SJSA1 (cell line): ENCODE measurements around the gene PGAP2. TPM values are rescaled to one million over a fixed set of nuclear protein-coding genes. Genes with fewer than 3 reads are reported as not detected.
A peak's percentile ranks its signal among the peaks of the same experiment; 100 is the strongest.

Experiments used
- DNase-seq, 2 experiments: peaks; one replicate each; pipeline ENCODE4 v3.0.0-alpha.2; 2015 to 2020; ENCODE audit warnings: low spot score in 2 of 2, low read depth in 1 of 2
- H3K27ac ChIP-seq: fragments of 250-450 bp; sonication (Bioruptor Pico); 2 replicates; pipeline ENCODE4 v1.5.1; 2020; ENCODE audit warnings: mild to moderate bottlenecking, moderate library complexity
- H3K27me3 ChIP-seq: fragments of 250-450 bp; sonication (Bioruptor Pico); replicated peaks from 2 replicates; pipeline ENCODE4 v1.5.1; 2020; ENCODE audit warnings: mild to moderate bottlenecking, moderate library complexity
- H3K36me3 ChIP-seq: fragments of 250-450 bp; sonication (Bioruptor Pico); 2 replicates; pipeline ENCODE4 v1.5.1; 2020; ENCODE audit warnings: mild to moderate bottlenecking
- H3K4me1 ChIP-seq: fragments of 250-450 bp; sonication (Bioruptor Pico); replicated peaks from 2 replicates; pipeline ENCODE4 v1.6.1; 2021; ENCODE audit warnings: mild to moderate bottlenecking
- H3K4me3 ChIP-seq: fragments of 250-450 bp; sonication (Bioruptor Pico); 2 replicates; pipeline ENCODE4 v1.5.1; 2020; ENCODE audit warnings: mild to moderate bottlenecking
- H3K9me3 ChIP-seq: fragments of 250-450 bp; sonication (Bioruptor Pico); replicated peaks from 2 replicates; pipeline ENCODE4 v1.5.1; 2020; ENCODE audit warnings: mild to moderate bottlenecking
- total RNA-seq: library from RNA; depleted of rRNA; stranded (reverse); fragments of >200 nt; shearing (Covaris generic); gene quantifications from 2 replicates; pipeline ENCODE4 v1.2.3, GENCODE V29; 2014

PGAP2 gene
- total RNA-seq, 1 experiment from 2014 or later = 6.7 TPM

GRCh38 chr11:3831378-3832239 is 23.2 kb downstream of the PGAP2 start:
- no peaks in the 10 kb centered on the region for H3K4me1 ChIP-seq
- DNase-seq = no peak
- no peak overlapping the region for H3K4me3 ChIP-seq
- H3K27me3 ChIP-seq = no peaks in the 10 kb centered on the region
- peaks cover 82% of the 10 kb centered on the region for H3K36me3 ChIP-seq
- no peak overlapping the region for H3K27ac ChIP-seq
- H3K9me3 ChIP-seq = no peaks in the 10 kb centered on the region

GRCh38 chr11:3832816-3833215 is 24.5 kb downstream of the PGAP2 start:
- H3K9me3 ChIP-seq = no peaks in the 10 kb centered on the region
- H3K27me3 ChIP-seq = no peaks in the 10 kb centered on the region
- no peaks in the 10 kb centered on the region for H3K4me1 ChIP-seq
- H3K36me3 ChIP-seq = peaks cover 79% of the 10 kb centered on the region
- no peak overlapping the region for H3K27ac ChIP-seq
- no peak for DNase-seq
- no peak overlapping the region for H3K4me3 ChIP-seq

- no peak for DNase-seq
- peaks cover 78% of the 10 kb centered on the region for H3K36me3 ChIP-seq
- no peak overlapping the region for H3K27ac ChIP-seq
- no peaks in the 10 kb centered on the region for H3K27me3 ChIP-seq
- no peaks in the 10 kb centered on the region for H3K9me3 ChIP-seq
- H3K4me3 ChIP-seq = no peak overlapping the region
- no peaks in the 10 kb centered on the region for H3K4me1 ChIP-seq
Observed at GRCh38 chr11:3833449-3833848, 25.1 kb downstream of the PGAP2 start.

- Histone ChIP-seq H3K36me3 (peaks cover 83% of the 10 kb centered on the region), H3K4me3 (no peak overlapping the region), H3K9me3 (no peaks in the 10 kb centered on the region), H3K4me1 (peaks cover 3% of the 10 kb centered on the region), H3K27ac (no peak overlapping the region), H3K27me3 (no peaks in the 10 kb centered on the region)
- no peak for DNase-seq
Observed at GRCh38 chr11:3834349-3834663, 25.9 kb downstream of the PGAP2 start.

- no peak for DNase-seq
- Histone ChIP-seq H3K9me3 (no peaks in the 10 kb centered on the region), H3K36me3 (peaks cover 82% of the 10 kb centered on the region), H3K4me3 (no peak overlapping the region), H3K27ac (no peak overlapping the region), H3K4me1 (peaks cover 9% of the 10 kb centered on the region), H3K27me3 (no peaks in the 10 kb centered on the region)
Observed at GRCh38 chr11:3834664-3835461, 26.5 kb downstream of the PGAP2 start.

GRCh38 chr11:3835751-3836150 is 27.4 kb downstream of the PGAP2 start:
- H3K4me1 ChIP-seq = peaks cover 13% of the 10 kb centered on the region
- no peak overlapping the region for H3K4me3 ChIP-seq
- no peaks in the 10 kb centered on the region for H3K27me3 ChIP-seq
- no peak overlapping the region for H3K27ac ChIP-seq
- no peak for DNase-seq
- H3K36me3 ChIP-seq = peaks cover 81% of the 10 kb centered on the region
- no peaks in the 10 kb centered on the region for H3K9me3 ChIP-seq

GRCh38 chr11:3836903-3837302 is 28.5 kb downstream of the PGAP2 start:
- no peaks in the 10 kb centered on the region for H3K27me3 ChIP-seq
- H3K4me1 ChIP-seq = peaks cover 16% of the 10 kb centered on the region
- peaks cover 72% of the 10 kb centered on the region for H3K36me3 ChIP-seq
- no peak for DNase-seq
- H3K9me3 ChIP-seq = no peaks in the 10 kb centered on the region
- H3K27ac ChIP-seq = no peak overlapping the region
- H3K4me3 ChIP-seq = no peak overlapping the region

- H3K27ac ChIP-seq = no peak overlapping the region
Observed at GRCh38 chr11:3837793-3838192, 29.4 kb downstream of the PGAP2 start.

GRCh38 chr11:3838504-3838903 is 30.1 kb downstream of the PGAP2 start:
- no peak overlapping the region for H3K4me3 ChIP-seq
- H3K36me3 ChIP-seq = peaks cover 58% of the 10 kb centered on the region
- H3K9me3 ChIP-seq = no peaks in the 10 kb centered on the region
- DNase-seq = no peak
- no peak overlapping the region for H3K27ac ChIP-seq
- no peaks in the 10 kb centered on the region for H3K27me3 ChIP-seq
- peaks cover 19% of the 10 kb centered on the region for H3K4me1 ChIP-seq

More at GRCh38 chr11:3837793-3838192, 29.4 kb downstream of the PGAP2 start:
- H3K4me1 ChIP-seq = peaks cover 19% of the 10 kb centered on the region
- H3K9me3 ChIP-seq = no peaks in the 10 kb centered on the region
- H3K4me3 ChIP-seq = no peak overlapping the region
- H3K27me3 ChIP-seq = no peaks in the 10 kb centered on the region
- H3K36me3 ChIP-seq = peaks cover 65% of the 10 kb centered on the region
- no peak for DNase-seq

GRCh38 chr11:3840004-3840869 is 31.9 kb downstream of the PGAP2 start:
- Histone ChIP-seq H3K4me3 (peak overlapping the region; percentile 90), H3K4me1 (peaks cover 19% of the 10 kb centered on the region), H3K27ac (peak overlapping the region; percentile 69), H3K9me3 (no peaks in the 10 kb centered on the region), H3K27me3 (no peaks in the 10 kb centered on the region), H3K36me3 (peaks cover 41% of the 10 kb centered on the region)
- DNase-seq = peak; percentile 53 to 77

GRCh38 chr11:3840870-3841425 is 32.6 kb downstream of the PGAP2 start, which contains the start of gene RHOG:
RHOG (minus strand) TSS chr11:3840959; CDS start chr11:3828138, 12,821 bp downstream.
- peak within 1 kb of the TSS; percentile 69 for H3K27ac ChIP-seq
- no peaks in the 10 kb centered on the region for H3K27me3 ChIP-seq
- H3K36me3 ChIP-seq = peaks cover 35% of the 10 kb centered on the region
- DNase-seq = peak in 1 of 2 experiments; percentile 89
- no peaks in the 10 kb centered on the region for H3K9me3 ChIP-seq
- peak within 1 kb of the TSS; percentile 90 for H3K4me3 ChIP-seq
- H3K4me1 ChIP-seq = peaks cover 19% of the 10 kb centered on the region

- Histone ChIP-seq H3K27ac (peak overlapping the region; percentile 69), H3K9me3 (no peaks in the 10 kb centered on the region), H3K4me1 (peaks cover 19% of the 10 kb centered on the region), H3K4me3 (peak overlapping the region; percentile 90), H3K27me3 (no peaks in the 10 kb centered on the region), H3K36me3 (peaks cover 32% of the 10 kb centered on the region)
- peak; percentile 90 to 93 for DNase-seq
Observed at GRCh38 chr11:3841426-3842350, 33.3 kb downstream of the PGAP2 start.
